A549 treated with DMSO at 1 μM for 4 hours (cell line): ENCODE results near the gene ZFAND2A. TPM values are rescaled to one million over a fixed set of nuclear protein-coding genes. Genes with fewer than 3 reads are reported as not detected.

ENCODE experiments used
- total RNA-seq: library from RNA; stranded (reverse); fragments of 200-300 nt; extraction: Qiagen RNA extraction; gene quantifications from 5 replicates; pipeline ENCODE4 v1.2.3, GENCODE V29; 2022; ENCODE audit warnings: low read depth

ZFAND2A gene, protein sequence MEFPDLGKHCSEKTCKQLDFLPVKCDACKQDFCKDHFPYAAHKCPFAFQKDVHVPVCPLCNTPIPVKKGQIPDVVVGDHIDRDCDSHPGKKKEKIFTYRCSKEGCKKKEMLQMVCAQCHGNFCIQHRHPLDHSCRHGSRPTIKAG
- total RNA-seq = 51.4 to 65.0 TPM (median 61.0 TPM) in 5 replicates

DNA sequence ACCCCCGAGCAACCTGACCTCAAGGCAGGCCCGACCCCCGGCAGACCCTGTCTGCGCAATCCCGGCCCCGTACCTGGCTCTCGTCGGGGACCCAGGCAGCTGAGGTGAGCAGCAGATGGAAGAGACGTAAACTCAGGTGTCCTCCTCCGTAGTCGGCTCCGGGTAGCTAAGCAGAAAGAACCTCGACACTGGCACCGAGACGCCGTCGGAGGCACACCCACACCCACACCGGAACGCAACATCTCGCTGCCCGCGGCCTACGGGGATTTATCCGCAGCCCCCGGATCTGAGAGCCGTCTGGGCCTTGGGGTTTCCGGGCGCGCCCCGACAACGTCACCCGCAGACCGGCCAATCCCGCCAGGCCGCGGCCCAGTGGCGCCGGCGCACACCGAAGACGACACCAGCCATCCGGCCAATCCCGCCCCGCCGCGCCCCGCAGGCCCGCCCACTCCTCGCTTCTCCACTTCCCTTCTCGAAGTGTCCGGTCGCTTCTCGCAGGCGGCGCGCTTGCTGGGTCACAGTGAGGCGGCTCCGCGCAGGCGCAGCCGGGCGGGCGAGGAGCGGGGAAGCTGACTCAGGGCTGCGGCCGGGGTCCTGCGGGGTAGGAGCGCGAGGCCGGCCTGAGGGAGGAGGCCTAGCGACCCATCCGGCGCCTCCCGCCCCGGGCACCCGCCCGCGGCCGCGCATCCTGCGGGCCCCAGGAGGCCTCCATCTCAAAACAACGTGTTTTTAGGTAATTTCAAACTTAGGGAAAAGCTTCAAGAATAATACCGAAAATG is at the start of gene ZFAND2A:
Gene ZFAND2A, minus strand, starts transcription at position 306 of the 779 bp plus-strand sequence. CDS start 1,984 bp downstream, outside the sequence.

Other genes starting within 250 kb of the ZFAND2A start
- 3.8 to 5.7 TPM (median 4.1 TPM) in 5 replicates for gene ADAP1, start 205.5 kb downstream of the ZFAND2A start, total RNA-seq
- gene COX19, start 184.6 kb downstream of the ZFAND2A start, total RNA-seq = 5.5 to 6.8 TPM (median 5.9 TPM) in 5 replicates
- gene CYP2W1, start 177.0 kb downstream of the ZFAND2A start, total RNA-seq = 0.03 to 0.11 TPM in 2 of 5 replicates, not detected in the others
- gene GPR146, start 115.7 kb downstream of the ZFAND2A start, total RNA-seq = 2.0 to 2.3 TPM (median 2.1 TPM) in 5 replicates
- gene GPER1, start 72.1 kb downstream of the ZFAND2A start, total RNA-seq = 0.64 to 1.1 TPM (median 0.79 TPM) in 5 replicates
- gene UNCX, start 72.7 kb upstream of the ZFAND2A start, total RNA-seq = 0.07 to 0.08 TPM in 2 of 5 replicates, not detected in the others